SKM-1 treated with dmso at 0.1 percent for 144 hours (cell line): ENCODE data around the gene SDCCAG8.

ENCODE experiments used
- DNase-seq: peaks from one replicate; lab custom pipeline; 2025; ENCODE audit not compliant: unreplicated experiment; lab: John Stamatoyannopoulos, UW

SDCCAG8 gene

DNA sequence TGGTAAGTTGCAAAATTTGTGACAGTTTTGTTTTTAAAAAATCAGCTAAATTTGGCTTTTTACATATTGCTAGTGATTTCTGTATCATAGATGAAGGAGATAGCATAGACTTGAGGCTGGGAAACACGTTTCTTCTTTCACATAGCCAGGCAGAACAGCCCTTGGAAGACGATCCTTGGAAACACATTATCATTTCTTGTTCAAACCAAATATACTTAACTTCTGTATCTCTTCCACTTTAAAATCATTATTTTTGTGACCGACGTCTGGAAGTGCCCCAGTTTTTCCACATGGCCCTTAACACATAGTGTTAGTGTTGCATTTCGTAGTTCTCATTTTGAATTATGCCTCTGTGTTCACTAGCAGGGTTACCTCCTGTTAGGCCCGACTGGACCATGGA, 193.5 kb downstream of the SDCCAG8 start:
- no peak for DNase-seq

DNA sequence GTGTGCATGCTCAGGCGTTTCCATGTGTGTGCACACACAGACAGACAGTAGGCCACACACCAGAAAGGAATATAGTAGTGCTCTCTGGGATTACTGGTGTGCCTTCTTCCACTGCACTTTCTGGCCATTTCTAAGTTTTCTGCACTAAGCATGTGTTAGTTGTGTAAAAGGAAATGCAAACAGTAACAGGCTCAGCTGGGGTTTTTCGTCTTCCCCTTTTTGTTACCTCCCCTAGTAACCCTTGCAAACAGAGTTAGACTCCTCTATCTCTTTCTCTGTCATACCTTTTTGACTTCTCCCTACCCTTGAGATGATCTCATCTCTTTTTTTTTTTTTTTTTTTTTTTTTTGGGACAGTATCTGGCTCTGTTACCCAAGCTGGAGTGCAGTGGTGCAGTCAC, 196.3 kb downstream of the SDCCAG8 start:
- DNase-seq, result peak; percentile 96

DNA sequence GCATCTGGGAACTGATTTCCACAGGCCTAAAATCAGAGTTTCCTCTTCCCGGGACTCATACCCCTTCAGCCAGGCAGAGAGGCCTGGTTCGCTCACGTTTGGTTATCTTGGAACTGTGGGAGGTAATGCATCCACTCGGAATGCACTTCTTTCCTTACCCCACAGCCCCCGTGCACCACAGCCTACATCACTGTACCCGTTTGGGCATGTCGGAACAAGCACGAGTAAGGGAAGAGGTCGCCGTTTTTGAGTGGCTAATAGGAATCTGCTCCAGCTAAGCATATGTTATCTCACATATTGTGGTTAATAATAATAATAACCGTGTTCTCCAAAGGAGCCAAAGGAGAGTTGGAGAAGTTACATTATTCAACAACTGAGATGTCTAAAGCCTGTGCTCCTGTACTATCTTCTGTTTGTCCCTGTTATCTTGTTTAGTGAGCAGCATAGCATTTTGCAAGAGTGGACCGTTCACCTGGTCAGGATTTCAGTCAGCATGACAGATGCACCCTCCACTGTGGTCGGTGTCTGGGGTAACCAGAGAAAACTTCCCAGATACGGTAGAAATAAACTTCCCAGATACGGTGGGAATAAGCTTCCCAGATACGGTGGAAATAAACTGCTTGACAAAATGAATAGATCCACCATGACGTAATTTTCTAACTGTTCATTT, 198.6 kb downstream of the SDCCAG8 start:
- no peak for DNase-seq

DNA sequence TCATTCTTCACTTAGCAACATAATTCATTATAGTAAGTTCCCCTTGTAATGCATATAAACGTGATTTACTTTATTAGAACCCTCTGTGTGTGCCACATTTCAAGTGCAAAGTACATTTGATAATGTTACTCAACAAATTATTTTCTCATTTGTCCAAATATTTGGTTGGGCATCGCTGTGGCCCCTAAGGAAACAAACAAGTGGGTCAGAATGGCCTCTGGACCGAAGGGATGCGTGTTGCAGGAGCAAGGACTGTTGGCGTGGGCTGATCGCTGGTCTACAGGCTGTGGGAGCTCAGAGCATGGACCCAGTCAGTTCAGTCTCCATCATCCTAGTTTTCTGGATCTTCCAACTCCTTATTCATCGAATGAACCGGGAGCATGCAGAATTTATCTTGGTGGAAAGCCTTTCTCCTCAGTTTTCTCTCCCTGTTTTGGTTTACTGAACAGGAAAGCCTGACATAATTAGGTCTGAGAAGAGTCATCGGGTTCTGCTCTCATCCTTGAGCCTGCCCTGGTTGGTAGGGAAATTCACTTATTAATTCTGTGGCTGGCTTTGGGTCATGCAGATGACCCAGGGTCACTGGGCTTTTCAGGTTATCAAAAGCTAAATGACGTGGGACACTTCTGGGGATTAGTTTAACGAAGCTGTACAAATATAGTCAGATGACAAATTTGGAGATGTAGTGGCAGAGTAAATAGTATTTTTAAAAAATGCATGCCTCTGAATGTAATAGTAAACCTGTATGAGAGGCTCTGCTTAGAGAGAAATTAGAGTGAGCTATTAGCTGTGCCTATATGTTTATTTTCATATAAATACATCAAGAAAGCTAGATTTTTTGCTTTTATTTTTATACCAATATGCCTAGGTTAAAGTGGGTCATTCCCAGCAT, 200.2 kb downstream of the SDCCAG8 start:
- DNase-seq, result no peak

DNA sequence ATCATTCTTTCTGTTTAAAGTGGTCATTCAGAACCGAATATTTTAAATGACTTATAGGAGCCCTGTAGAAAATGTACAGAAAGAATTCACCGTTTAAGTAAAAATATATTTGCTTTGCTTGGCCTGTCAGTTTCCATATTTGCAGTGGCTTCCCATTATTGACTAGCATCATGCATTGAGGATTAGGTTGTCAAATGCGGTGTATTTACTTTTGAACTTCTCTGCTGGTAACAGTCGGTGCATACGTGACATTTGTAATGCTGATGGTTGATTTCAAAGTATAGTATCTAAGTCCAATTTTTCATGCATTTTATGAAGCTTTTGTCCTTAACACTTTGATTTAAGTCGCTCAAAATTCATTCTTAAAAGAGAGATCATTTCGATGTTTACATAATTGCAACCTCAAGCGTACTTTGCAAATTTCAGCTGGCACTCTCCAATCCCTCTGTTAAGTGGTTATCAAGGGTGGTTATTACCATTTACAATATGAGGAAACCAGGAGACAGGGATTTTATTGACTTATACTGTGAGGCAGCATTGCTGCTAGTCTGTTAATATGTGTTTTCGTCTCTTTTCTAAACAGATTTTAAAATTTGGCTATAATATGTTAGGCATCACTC, 201.6 kb downstream of the SDCCAG8 start:
- no peak for DNase-seq

DNA sequence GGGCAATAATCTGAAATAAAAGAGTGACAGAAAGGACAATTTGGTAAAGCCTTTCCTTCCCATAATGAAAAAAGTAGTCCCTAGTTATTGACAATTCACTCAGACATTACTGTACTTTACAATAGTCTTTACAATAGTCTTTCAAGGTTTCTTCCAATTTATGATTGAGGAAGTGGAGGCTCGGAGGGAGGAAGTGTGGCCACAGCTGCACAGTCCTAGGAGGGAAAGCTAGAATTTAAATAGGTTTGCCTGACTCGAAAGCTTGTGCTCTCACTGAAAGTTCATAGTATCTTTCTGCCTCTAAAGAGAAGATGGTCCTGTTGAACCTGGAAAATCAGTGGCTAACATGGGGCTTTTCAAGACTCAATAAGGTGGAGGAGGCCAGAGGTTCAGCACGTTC, 203.2 kb downstream of the SDCCAG8 start:
- DNase-seq, result peak; percentile 92

DNA sequence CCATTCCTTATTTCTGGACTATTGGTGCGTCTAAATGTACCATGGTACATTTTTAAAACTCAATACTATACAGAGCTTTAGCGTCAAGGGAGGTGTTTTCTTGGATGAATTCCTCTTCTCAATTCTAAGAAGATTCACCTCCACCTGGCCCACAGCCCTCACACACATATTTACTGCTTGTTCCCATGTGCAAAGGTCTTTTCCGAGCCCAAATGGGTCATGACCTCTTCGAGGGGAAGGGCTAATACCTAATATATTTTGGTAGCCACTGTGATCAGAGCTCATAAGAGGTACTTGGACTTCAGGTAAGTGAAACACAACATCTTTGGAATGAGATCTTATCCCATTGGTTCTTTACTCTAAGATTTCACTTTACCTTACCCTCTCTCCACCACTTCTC, 205.9 kb downstream of the SDCCAG8 start:
- DNase-seq, result no peak

DNA sequence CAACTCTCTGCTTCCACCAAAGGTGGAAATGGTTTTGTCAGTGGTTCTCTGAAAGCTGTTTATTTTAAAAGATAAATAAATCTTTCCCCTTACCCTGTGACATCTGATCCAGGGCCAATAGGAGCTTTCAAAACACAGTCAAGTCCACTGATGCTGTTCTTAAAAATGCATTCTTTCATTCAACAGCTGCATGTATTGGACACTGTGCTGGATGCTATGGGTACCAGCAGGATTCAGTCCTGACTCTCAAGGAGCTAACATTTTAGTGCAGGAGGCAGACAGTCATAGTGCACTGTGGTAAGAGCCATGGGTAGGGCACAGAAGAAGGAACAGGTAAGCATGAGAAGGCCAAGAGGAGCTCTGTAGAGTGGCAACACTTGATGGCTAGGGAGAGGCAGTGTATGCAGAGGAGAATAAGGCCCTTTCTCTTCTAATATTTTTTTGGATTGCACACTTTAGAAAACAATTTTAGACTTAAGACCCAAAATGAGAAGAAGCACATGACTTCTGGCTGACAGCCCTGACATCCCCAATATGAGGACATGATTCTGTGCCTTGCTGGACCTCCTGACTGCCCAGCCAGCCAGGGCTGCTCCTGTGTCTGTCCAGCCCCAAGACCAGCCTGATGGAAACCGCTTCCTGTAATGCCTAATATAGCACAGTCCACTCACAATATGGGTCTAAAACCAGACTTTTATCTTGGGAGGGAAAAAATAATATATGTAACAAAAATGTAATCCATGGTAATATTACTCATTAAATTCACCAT, 207.3 kb downstream of the SDCCAG8 start:
- no peak for DNase-seq

DNA sequence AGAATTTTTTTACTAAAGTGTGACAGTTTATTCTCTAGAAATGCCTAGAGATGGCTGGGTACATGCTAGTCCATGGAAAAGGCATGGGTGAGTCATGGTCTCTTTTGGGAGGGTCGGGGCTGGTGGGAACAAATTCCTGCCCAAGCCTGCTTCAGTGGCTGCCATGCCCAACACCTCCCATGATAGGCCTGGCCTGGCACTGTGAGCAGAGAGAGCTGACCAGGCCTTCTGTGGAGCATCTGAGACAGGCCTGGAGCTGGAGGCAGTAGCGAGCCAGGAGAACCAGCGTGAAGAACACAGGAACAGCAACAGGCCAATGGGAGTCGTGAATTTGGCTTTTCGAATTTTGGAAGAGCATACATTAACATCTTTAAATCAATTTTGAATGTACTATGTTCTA, 209.2 kb downstream of the SDCCAG8 start:
- no peak for DNase-seq

DNA sequence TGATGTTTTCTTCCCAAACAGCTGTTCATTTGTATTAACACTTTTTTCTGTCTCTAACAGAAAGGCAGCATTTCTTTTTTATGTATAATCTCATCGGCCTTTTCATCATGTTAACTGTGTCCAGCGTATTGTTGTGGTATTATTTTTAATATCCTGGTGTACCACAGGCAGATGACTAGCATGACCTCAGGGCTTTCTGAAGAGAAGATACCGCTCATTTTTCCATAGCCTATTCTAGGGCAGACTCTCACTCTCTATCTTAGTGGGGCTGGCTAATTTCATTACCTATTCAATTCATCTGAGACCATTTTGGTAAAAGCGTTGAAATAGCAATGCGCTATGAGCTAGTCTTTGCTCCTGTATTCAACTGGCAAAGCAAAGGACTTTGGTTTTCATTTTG, 209.9 kb downstream of the SDCCAG8 start:
- no peak for DNase-seq

DNA sequence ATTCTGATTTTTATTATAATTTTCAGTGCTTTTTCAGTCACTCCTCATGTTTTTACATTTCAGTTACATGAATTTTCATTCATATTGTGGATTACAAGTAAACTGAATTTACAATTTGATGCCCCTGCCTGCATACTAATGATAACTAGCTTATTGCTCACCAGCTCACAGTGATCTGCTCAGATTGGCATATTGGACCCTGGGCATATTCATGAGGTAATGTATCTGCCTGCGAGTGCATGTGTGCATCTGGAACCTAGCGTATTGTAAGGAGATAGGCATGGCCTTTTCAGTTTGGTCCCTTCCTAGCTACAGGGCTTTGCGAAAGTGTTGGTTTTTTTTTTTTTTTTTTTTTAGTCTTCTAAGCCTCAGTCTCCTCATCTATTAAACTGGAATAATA, 213.7 kb downstream of the SDCCAG8 start:
- DNase-seq, result no peak

DNA sequence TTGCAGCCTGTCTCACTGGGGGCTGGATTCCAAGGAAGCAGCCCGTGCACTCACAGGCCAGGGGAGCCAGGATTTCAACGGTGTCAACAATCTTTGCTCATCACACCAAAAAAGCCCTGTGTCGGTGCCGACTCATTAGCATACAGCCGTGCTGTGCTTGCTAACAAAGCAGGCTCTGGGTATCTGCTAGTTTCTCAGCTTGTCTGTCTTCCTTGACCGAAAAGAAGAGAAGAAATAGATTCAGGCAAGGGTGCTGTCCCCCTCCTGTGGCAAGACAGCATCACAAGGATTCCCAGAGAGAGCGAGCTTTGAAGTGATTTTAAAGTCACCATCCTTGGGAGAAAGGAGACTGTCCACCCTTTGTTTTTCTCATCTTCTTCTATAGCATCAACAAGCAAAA, 214.7 kb downstream of the SDCCAG8 start:
- DNase-seq, result no peak

DNA sequence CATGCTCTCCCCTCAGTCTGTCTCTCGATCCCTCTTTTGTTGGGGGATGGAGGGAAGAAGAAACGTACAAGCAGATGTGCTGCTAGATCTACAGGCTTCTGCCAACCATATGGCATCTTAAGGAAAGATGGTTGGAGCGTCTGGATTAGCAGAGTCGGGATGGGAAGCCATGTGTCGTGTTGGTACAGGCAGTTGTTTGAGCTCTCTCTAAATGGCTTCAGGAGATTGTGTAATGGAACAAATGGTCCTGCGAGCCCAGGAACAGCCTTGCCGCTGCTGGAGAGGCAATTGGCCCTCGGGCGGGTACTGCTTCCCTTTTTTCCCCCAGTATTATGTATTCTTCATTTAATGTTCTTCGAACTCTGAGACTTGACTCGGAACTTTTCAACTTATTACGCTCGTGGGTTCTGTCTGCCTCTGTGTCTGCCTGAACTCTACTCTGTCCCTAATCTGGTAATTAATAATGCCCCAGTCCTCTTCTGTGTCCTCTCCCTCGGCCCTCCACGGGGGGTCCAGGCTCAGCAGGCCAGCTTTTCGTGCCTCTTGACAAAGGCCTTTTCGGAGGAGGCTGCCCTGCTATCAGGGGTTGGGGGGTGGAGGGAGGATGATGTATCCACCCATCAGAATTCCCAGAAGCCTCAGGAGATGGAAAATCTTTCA, 215.3 kb downstream of the SDCCAG8 start:
- DNase-seq, result peak; percentile 69

DNA sequence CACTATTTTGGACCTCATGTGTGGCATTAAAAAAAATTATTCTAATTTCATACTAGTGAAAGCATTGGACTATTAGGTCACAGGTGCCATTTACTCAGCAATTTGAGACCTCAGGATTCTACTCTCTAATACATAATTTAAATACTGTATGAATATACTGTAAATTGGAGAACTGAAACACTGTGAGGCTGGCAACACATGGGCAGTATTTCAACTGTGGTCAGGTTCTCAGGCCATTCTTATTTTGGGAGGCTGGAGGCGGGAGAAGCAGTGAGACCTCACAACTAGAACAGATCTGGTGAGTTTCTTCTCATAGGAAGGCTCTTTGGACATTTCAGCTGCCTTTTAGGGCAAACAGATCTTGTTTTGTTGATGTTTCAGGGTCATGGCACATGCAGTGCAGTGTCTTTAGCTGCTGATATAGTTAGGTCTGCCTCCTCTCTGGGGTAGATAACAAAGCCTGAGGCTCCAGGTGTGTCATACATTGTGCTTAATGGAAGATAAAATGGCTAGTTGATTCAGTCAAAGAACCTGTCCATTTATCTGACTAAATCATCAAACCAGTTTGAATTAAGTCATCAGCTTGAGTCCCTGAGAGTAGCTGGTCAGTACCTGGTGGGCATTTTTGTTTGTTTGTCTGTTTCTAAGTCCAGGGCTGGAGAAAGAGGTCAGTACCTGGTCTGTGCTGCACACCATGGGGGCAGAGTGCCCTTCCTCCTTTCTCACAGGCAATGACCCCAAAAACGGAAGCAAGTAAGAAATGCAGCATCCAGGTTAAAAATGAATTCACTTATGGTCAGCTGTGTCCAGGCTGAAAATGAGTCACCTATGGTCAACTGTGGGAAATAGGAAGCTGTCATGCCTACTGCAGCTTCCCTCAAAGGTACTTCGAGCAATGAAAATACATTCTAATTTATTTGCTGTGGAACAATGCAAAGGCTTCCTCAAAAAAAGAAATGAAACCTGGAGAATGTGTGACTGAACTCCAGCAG, 216.2 kb downstream of the SDCCAG8 start:
- DNase-seq, result peak; percentile 42

DNA sequence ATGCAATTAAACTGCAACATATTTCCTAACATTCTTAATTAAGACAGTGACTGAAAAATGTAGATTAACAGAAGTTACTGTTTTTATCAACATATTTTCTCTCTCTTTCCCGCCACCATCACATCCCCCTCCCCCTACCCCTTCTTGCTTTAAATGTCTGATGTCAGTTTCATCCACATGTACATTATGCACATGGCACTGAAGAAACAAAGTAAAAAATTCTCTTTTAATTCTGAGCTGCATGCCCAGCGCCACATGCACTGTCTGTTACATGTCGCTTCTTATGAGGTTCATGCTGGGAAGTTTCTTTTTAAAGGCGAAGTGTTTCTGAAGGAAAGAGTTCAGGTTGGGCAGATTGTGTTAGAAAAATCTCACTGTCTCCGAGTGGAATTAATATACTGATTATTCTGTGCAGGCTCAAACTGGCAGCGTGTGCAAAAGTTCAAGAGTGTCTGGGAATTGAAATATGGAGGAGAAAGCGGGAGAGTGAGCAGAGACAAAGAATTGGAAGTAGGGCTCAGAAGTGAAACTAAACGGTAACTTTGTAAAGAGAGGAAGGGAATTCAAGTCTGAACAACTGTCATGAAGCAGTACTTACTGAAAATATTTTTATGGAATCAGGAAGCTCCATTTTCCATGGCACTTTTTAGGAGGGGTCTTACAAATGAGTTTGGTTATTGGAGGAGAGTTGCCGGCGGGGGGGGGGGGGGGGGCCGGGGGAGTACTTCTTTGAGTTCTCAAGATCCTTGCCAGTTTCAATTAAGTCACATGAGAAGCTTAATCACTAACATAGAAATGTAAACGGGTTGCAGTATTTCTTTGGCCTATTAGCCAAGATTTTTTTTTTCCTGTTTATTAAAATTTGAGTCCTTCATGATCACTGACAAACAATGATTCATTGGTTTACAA, 217.6 kb downstream of the SDCCAG8 start:
- no peak for DNase-seq

DNA sequence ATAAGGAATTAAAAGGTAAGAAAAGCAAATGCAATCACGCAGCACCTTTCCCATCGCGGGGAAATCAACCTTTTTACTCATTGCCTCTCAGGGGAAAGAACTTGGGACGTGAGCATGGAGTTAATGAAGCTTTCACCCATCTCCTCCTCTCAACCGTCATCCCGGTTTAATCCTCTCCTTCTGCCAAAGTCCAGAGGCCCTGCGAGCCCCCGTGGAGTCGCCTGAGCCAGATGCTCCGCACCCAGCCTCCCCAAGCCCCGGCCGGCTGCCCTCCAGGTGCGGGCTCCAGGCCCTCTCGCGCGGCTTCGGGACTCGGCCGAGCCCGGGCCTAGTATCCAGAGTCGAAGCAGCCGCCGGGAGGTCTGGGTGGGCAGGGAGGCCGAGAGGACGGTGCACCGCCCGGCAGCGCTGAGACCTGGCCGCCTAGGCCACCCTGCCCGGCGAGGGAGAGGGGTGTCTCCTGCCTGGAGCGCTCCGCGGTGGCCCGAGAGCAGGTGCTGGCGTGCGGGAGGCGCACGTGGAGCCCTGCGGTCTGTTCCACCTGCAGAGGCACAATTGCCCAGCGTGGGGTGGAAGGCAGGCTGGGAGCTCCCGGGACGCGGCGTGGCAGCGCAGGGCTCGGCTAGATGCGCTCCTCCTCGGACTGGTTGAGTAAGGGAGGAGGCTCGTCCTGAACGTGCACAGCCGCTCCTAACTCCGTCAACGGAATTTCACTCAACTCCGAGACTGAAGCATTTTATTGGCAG, 218.5 kb downstream of the SDCCAG8 start:
- no peak for DNase-seq

DNA sequence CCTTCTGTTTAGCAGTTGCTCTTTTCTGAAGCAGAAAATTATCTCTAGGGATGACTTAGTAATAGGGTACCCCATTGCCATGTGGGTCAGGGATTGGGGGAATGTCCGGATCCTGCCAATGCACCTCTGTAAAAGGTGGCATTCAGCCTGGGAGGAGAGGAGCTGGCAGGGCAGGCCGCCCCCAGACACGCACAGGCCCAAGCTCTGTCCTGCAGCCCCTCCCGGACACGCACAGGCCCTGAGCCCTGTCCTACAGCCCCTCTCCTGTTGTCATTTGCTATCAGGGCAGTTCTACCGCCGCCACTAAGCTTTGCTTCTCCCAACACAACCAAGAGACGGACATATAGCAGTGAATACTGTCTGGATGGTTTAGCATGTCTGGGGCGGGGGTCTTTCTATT, 219.1 kb downstream of the SDCCAG8 start:
- DNase-seq, result no peak

DNA sequence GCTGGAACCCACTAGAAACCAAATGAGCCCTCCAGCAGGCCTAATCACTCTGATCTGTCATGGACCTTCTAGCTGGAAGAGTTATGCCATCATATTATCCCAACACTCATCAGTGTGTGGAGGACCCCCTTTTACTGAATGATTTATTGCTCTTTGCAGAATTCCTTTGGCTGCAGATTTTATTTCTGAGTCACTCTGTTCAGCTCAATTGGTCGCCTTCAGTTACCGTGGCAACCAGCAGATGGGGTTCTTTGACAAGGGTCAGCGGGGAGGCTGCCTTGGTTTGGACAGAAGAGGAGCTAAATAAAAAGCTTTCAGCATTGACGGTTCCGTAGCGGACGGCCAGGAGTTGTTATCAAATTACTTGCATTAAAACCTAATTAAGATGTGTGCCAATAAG, 220.1 kb downstream of the SDCCAG8 start:
- no peak for DNase-seq
